Measurements from ENCODE around the gene PQBP1. TPM values are rescaled to one million over a fixed set of nuclear protein-coding genes. Genes with fewer than 3 reads are reported as not detected.
A peak's percentile ranks its signal among the peaks of the same experiment; 100 is the strongest.

The PQBP1 gene
- total and polyA plus RNA-seq, 2 of the 13 experiments (the other 11 are each of a cell fraction or from before 2014, with no cell fraction given), result 58.1 to 80.9 TPM

DNA sequence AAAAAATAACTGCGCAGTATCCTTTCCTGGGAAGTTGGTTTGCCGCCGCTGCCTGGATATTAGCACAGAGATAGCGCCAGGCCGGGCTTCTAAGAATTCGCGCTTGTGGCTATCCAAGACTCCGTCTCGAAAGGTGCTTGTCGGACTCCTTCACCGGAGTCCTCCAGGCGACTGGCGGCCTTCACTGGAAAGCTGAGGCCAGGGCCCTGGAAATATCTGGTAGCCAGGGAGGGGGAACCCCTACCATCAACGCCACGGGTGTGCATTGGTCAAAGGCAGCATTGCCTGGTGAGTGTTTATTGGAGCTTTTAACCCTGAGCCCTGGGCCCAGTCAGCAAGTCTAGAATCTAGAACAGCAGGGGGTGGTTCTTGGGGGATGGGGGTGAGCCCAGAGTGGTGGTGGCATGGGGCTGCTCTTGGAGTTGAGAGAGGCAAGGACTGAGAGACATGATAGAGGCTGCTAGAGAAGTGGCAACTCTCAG lies 21.7 kb downstream of the PQBP1 start:
- no peak for DNase-seq (ENCODE audit: low spot score)
- no peak overlapping the region for H2AFZ ChIP-seq (ENCODE audit: low read length)
- CTCF ChIA-PET (ENCODE audit: low intra/inter-chr PET ratio, low total read pairs), result no interaction called here

DNA sequence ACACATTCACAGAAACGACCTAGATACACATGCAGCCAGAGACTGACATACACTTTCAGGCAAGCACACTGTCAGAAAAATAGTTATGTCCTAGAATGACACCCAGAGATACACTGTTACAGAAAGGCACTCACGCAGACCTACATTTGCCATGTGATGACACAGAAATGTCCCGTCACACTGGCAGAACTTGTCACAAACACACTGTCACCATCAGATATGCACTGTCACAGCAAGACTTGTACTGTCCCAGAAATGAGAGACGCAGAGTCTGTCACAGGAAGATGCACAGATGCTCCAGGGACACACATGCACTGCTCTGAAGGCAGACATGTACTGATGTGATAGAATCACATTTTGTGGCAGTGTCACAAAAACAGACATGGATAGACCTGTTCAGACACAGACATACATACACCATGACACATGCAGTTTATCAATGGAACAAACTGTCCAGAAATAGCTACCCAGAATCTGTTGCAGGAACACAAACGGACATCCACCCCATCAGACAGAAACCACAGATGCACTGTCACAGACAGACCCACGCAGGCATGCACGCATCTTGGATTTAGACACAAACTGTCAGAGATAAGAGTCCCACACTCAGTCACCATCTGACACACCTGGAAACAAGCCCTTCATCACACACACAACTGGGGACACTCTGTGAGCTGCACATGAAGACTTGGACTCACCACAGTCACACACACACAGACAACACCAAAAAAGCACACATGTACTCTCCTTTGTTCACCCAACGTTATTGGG lies 22.4 kb downstream of the PQBP1 start:
- no peaks in the 10 kb centered on the region for H3K9me3 ChIP-seq (ENCODE audit: low read length)
- no peak overlapping the region for H3K4me3 ChIP-seq (replicated peaks in 1 of 3; ENCODE audit: insufficient read depth in 1 of 3, low read depth in 2 of 3, low read length in 3 of 3)
- WGBS (ENCODE audit: low lambda C conversion rate), result 60% methylated on average over 3 of the region's 8 CpGs
- peaks cover 13% of the 10 kb centered on the region for H3K79me2 ChIP-seq (ENCODE audit: insufficient read depth, low read length)
- BruUV-seq (replicated peaks), result no TSS peak
- FAIRE-seq, result peak; percentile 60
- in situ Hi-C loops (cut with HindIII; ENCODE audit: extremely low pct_ligation_motif_present, low pct_unique_long_range_greater_than_20kb) (no loop called here), intact Hi-C loops (cut with micrococcal nuclease; ENCODE audit: unreplicated experiment) (loop anchor here (5.0 to 10.0 kb wide), 2 partner anchors 155 to 273 kb away; partner anchors contain the start of gene GLOD5)
- peaks cover 31% of the 10 kb centered on the region for H3K4me1 ChIP-seq (ENCODE audit: insufficient read depth, low read length)
- H3K4me2 ChIP-seq (ENCODE audit: low read depth, low read length), result peak overlapping the region; percentile 65; the same call in 1 of the 2 replicates
- CTCF ChIA-PET (ENCODE audit: low intra/inter-chr PET ratio, low total read pairs), result no interaction called here
- ATAC-seq, result no peak
- no peaks in the 10 kb centered on the region for H3K27me3 ChIP-seq (ENCODE audit: control insufficient read depth in 1 of 2, insufficient read depth in 2 of 2, low read length in 2 of 2)
- 0 out of 2 replicates have a peak overlapping the region, but pooled peaks have one; percentile 22 for H3K9ac ChIP-seq (ENCODE audit: insufficient read depth, low read depth, low read length)
- POLR2A ChIA-PET, result interaction anchor here (1.3 to 1.5 kb wide), 2 partner anchors 21 to 23 kb away, joined by 3 to 7 read pairs; partner anchors contain the start of genes PQBP1 and TIMM17B
- no peak overlapping the region for H3K27ac ChIP-seq (ENCODE audit: extremely low read length, insufficient read depth, low read length)
- no peaks in the 10 kb centered on the region for H4K20me1 ChIP-seq (ENCODE audit: insufficient read depth, low read length)
- no peak overlapping the region for H2AFZ ChIP-seq (ENCODE audit: low read length)
- DNase-seq (ENCODE audit: low spot score), result no peak
- H3K36me3 ChIP-seq (replicated peaks in 1 of 2; ENCODE audit: control insufficient read depth in 1 of 2, insufficient read depth in 2 of 2, low read length in 2 of 2), result peaks cover 4 to 13% of the 10 kb centered on the region in 2 experiments; a peak in 3 of 5 replicates
- no peak for TF ChIP-seq AGO1 (IDR thresholded peaks at IDR 0.05; ENCODE audit: low read depth, low read length, poor library complexity, severe bottlenecking)
- TF ChIP-seq, protein P1, sequence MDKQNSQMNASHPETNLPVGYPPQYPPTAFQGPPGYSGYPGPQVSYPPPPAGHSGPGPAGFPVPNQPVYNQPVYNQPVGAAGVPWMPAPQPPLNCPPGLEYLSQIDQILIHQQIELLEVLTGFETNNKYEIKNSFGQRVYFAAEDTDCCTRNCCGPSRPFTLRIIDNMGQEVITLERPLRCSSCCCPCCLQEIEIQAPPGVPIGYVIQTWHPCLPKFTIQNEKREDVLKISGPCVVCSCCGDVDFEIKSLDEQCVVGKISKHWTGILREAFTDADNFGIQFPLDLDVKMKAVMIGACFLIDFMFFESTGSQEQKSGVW (CRISPR knock-in tag; IDR thresholded peaks at IDR 0.05; ENCODE audit: borderline replicate concordance), result no peak
- no peak for TF ChIP-seq SMAD9 (CRISPR knock-in tag; IDR thresholded peaks at IDR 0.05)
- TF ChIP-seq ZNF547 (CRISPR knock-in tag; IDR thresholded peaks at IDR 0.05), result no peak
- no peak for TF ChIP-seq ZNF34 (CRISPR knock-in tag; IDR thresholded peaks at IDR 0.05; ENCODE audit: borderline replicate concordance)
- no peak for TF ChIP-seq MAFK (conservative IDR thresholded peaks at IDR 0.05 in 1 of 2, IDR thresholded peaks at IDR 0.05 in 1 of 2; ENCODE audit: low read length in 2 of 2)
- no peak for TF ChIP-seq NR2F1 (CRISPR knock-in tag; IDR thresholded peaks at IDR 0.05)
- TF ChIP-seq, protein P2, sequence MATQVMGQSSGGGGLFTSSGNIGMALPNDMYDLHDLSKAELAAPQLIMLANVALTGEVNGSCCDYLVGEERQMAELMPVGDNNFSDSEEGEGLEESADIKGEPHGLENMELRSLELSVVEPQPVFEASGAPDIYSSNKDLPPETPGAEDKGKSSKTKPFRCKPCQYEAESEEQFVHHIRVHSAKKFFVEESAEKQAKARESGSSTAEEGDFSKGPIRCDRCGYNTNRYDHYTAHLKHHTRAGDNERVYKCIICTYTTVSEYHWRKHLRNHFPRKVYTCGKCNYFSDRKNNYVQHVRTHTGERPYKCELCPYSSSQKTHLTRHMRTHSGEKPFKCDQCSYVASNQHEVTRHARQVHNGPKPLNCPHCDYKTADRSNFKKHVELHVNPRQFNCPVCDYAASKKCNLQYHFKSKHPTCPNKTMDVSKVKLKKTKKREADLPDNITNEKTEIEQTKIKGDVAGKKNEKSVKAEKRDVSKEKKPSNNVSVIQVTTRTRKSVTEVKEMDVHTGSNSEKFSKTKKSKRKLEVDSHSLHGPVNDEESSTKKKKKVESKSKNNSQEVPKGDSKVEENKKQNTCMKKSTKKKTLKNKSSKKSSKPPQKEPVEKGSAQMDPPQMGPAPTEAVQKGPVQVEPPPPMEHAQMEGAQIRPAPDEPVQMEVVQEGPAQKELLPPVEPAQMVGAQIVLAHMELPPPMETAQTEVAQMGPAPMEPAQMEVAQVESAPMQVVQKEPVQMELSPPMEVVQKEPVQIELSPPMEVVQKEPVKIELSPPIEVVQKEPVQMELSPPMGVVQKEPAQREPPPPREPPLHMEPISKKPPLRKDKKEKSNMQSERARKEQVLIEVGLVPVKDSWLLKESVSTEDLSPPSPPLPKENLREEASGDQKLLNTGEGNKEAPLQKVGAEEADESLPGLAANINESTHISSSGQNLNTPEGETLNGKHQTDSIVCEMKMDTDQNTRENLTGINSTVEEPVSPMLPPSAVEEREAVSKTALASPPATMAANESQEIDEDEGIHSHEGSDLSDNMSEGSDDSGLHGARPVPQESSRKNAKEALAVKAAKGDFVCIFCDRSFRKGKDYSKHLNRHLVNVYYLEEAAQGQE (IDR thresholded peaks at IDR 0.05; ENCODE audit: borderline replicate concordance in 1 of 2, low read depth in 1 of 2, low read length in 2 of 2), result no peak
- TF ChIP-seq RELA (CRISPR knock-in tag; IDR thresholded peaks at IDR 0.05), result no peak

More for the DNA sequence above, 21.7 kb downstream of the PQBP1 start:
- POLR2A ChIA-PET, result interaction anchor here (0.6 to 1.5 kb wide), 3 partner anchors 22 to 28 kb away, joined by 3 to 7 read pairs (median 3); partner anchors contain the start of genes PQBP1 and TIMM17B
- H3K27me3 ChIP-seq (ENCODE audit: control insufficient read depth in 1 of 2, insufficient read depth in 2 of 2, low read length in 2 of 2), result no peaks in the 10 kb centered on the region
- ATAC-seq (peak; percentile 47), FAIRE-seq (no peak)
- H4K20me1 ChIP-seq (ENCODE audit: insufficient read depth, low read length), result no peaks in the 10 kb centered on the region
- no CpG with 5 or more reads among the region's 15 CpGs for WGBS (ENCODE audit: low lambda C conversion rate)
- no peaks in the 10 kb centered on the region for H3K9me3 ChIP-seq (ENCODE audit: low read length)
- H3K36me3 ChIP-seq (replicated peaks in 1 of 2; ENCODE audit: control insufficient read depth in 1 of 2, insufficient read depth in 2 of 2, low read length in 2 of 2), result peaks cover 3 to 20% of the 10 kb centered on the region in 2 experiments; a peak in 3 of 5 replicates
- H3K4me2 ChIP-seq (ENCODE audit: low read depth, low read length), result peak overlapping the region; percentile 65
- peak overlapping the region; percentile 46 to 75 (median 53); a peak in 5 of 6 replicates for H3K4me3 ChIP-seq (replicated peaks in 1 of 3; ENCODE audit: insufficient read depth in 1 of 3, low read depth in 2 of 3, low read length in 3 of 3)
- peak overlapping the region; percentile 59 for H3K27ac ChIP-seq (ENCODE audit: extremely low read length, insufficient read depth, low read length)
- H3K79me2 ChIP-seq (ENCODE audit: insufficient read depth, low read length), result peaks cover 13% of the 10 kb centered on the region
- intact Hi-C loops (cut with micrococcal nuclease; ENCODE audit: unreplicated experiment), result loop anchor here (5.0 to 10.0 kb wide), 2 partner anchors 155 to 272 kb away; partner anchors contain the start of gene GLOD5
- peak overlapping the region; percentile 43; the same call in 1 of the 2 replicates for H3K9ac ChIP-seq (ENCODE audit: insufficient read depth, low read depth, low read length)
- in situ Hi-C loops (cut with HindIII; ENCODE audit: extremely low pct_ligation_motif_present, low pct_unique_long_range_greater_than_20kb), result no loop called here
- no TSS peak for BruUV-seq (replicated peaks)
- TF ChIP-seq ASH2L (IDR thresholded peaks at IDR 0.05; ENCODE audit: insufficient read length, low read depth, low read length), result peak; percentile 8
- TF ChIP-seq CREM (IDR thresholded peaks at IDR 0.05), result no peak
- no peak for TF ChIP-seq CREM (CRISPR knock-in tag; IDR thresholded peaks at IDR 0.05)
- H3K4me1 ChIP-seq (ENCODE audit: insufficient read depth, low read length), result peaks cover 31% of the 10 kb centered on the region
